NCI-H2196 treated with DMSO at 0.1 percent for 48 hours (cell line): Measurements from ENCODE around the gene RAB30.

Source experiments
- DNase-seq: peaks from one replicate; lab custom pipeline; 2025; ENCODE audit not compliant: unreplicated experiment; lab: John Stamatoyannopoulos, UW

RAB30 gene

DNA sequence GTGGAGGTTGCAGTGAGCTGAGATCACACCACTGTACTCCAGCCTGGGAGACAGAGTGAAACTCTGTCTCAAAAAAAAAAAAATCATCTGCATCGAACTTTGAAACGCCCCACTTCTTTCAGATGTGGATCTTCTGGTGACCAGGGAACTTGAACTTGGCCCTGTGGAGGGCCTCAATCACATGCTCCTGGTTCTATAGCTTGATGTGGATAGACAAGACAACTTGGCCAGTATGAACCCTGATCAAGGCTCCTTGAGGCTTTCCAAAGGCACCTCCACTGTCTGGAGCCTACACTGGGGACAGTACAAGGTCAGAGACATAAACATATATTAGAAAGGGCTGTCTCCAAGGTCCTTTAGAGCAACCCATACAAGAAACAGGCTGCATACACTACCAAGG is 30.6 kb downstream of the RAB30 start:
- DNase-seq, result no peak

- no peak for DNase-seq
Measured at GRCh38 chr11:83039566-83039965, 32.1 kb downstream of the RAB30 start.

- DNase-seq, result no peak
Measured at GRCh38 chr11:83037877-83038276, 33.8 kb downstream of the RAB30 start.

DNA sequence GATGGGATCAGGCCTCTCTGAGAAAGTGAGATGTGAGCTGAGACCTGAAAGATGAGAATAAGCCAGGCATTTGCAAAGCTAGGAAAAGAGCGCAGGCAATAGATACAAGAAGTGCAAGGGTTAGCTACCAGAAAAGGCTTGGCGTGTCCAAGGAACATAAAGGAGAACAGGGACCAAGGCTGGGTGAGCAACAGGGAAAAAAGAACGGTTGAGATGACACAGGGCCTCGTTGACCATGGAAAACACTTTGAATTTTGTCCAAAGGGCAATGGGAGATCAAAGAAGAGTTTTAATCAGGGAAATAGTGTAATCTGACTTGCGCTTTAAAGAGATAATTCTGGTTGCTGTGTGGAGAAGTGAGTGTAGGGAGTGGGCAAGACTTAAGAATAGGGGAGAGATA is 35.0 kb downstream of the RAB30 start:
- DNase-seq, result no peak

- DNase-seq, result no peak
Measured at GRCh38 chr11:83035070-83035854, 36.4 kb downstream of the RAB30 start.

DNA sequence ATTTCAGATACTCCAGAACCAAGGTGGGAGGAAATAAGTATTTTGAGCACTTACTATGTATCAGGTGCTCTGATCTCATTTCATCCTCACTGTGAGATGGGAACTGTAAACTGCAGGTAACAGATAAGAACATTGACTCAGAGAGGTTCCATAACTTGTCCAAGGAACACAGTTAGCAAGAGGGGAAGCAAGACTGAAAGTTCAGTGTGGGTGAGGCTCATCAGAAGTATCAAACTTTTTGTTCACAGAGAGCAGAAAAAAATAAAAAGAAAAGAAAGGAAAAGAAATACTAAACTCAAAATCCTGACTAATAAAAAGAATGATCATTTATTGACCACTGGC is 37.1 kb downstream of the RAB30 start:
- DNase-seq, result no peak

- peak; percentile 45 for DNase-seq
Measured at GRCh38 chr11:83033972-83034672, 37.6 kb downstream of the RAB30 start.

GRCh38 chr11:83033371-83033770 is 38.3 kb downstream of the RAB30 start:
- DNase-seq, result no peak

- DNase-seq, result no peak
Measured at GRCh38 chr11:83031127-83031526, 40.6 kb downstream of the RAB30 start.

GRCh38 chr11:83027794-83028193 is 43.9 kb downstream of the RAB30 start:
- DNase-seq, result no peak

DNA sequence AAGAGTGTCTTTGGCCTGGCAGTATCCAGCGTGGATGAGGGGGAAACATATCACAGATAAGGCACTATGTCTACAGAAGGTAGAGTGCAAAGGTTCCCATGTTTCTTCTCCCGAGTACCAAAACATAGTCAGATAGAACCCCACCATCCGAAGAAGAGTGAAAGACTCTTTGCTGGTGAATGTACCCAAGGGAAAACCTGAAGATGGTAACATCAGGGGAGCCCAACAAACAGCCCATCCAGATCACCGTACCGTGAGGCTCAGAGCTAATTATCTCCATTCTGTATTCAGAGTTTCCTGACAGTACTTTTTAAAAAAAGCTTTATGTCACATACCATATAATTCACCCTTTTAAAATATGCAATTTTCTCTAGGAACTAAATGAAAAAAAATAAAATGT is 44.4 kb downstream of the RAB30 start:
- DNase-seq, result no peak

DNA sequence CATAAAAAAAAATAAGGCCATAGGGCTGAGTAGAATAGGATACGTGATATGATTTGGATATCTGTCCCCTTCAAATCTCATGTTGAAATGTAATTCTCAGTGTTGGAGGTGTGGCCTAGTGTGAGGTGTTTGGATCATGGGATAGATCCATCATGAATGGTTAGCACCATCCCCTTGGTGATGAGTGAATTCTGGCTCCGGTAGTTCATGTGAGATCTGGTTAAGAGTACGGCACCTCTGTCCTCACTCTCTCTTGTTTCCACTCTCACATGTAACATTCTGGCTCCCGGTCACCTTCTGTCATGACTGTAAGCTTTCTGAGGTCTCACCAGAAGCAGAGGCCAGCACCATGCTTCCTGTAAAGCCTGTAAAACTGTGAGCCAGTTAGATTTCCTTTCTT is 45.5 kb downstream of the RAB30 start:
- no peak for DNase-seq

GRCh38 chr11:83025267-83025704 is 46.4 kb downstream of the RAB30 start:
- no peak for DNase-seq

DNA sequence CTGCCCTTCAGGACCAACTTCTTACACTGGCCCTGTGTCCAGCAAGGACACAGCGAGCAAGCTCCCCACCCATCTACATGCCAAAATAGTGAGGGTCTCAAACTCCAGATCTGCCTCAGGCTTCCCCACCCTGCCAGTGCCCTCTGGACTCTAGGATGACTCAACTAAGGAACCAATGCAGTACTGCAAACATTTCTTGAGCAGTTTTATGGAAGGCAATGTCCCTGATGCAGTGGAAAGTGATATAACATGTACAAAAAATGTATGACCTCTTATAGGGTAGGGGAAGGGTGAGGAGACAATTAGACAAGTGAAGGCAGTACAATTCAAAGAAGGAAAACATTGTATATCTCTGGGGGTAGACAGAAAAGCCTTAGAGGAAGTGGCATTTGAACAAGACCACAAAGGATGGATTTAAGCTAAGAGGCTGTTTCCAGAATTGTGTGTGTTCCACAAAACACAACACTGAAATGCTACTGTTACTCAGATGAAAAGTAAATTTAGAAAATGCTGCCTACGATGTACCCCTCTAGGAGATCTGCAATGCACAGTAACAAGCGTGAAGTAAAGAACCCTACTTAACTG is 47.3 kb downstream of the RAB30 start:
- DNase-seq, result no peak

DNA sequence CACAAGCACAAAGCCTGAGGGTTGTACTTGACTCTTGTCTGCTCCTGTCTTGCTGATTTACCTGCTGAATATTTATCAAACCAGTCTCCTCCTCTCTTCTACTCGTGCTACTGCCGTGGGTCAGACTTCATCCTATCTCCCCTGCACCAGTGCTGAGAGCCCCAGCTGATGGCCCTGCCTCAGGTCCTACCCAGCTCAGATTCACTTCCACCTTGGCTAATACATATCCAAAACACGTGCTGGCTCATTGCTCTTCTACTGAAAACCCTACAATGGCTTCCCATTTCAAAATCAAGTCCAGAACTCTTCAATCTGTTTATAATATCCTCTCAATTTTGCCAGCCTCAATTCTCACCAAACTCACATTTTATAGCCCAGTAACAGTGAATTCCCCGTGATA is 48.3 kb downstream of the RAB30 start:
- DNase-seq, result no peak

GRCh38 chr11:83021780-83022125 is 49.9 kb downstream of the RAB30 start:
- no peak for DNase-seq

GRCh38 chr11:83020942-83021779 is 50.5 kb downstream of the RAB30 start:
- DNase-seq, result no peak

- DNase-seq, result no peak
Measured at GRCh38 chr11:83019888-83020579, 51.7 kb downstream of the RAB30 start.

- no peak for DNase-seq
Measured at GRCh38 chr11:83014951-83015350, 56.7 kb downstream of the RAB30 start.

- DNase-seq, result no peak
Measured at GRCh38 chr11:83012168-83013067, 59.3 kb downstream of the RAB30 start.
